ENCODE measurements around the gene ATP13A1.

The ATP13A1 gene

DNA sequence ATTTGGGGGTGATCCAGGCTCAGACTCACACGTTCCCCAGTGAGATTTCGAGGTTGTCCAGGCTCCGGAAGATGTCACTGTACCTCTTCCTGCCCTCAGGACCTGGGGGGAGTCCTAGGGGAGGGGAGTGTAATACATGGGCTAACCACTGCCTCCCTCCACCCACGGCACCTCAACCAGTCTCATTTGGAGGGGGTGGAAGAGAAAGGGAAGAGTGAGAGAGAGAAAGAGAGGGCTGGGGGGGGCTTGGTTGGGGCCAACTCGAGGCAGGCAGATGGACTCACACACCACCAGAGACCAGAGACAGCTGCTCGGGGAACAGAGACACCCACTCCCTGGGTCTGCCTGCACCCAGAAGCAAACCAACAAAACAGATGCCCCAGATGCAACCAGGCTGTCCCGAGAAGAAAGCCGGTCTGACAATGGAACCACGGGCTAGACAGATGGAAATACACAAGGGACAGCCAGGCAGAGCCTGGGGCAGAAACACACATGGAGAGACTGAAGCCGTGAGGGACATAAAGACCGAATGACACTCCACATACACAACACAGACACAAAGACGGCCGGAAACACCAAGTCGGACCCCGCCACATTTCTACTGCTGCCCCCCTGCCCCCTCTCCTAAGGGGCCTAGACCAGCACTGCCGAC is 20.8 kb downstream of the ATP13A1 start:
- peak; percentile 21 for DNase-seq

DNA sequence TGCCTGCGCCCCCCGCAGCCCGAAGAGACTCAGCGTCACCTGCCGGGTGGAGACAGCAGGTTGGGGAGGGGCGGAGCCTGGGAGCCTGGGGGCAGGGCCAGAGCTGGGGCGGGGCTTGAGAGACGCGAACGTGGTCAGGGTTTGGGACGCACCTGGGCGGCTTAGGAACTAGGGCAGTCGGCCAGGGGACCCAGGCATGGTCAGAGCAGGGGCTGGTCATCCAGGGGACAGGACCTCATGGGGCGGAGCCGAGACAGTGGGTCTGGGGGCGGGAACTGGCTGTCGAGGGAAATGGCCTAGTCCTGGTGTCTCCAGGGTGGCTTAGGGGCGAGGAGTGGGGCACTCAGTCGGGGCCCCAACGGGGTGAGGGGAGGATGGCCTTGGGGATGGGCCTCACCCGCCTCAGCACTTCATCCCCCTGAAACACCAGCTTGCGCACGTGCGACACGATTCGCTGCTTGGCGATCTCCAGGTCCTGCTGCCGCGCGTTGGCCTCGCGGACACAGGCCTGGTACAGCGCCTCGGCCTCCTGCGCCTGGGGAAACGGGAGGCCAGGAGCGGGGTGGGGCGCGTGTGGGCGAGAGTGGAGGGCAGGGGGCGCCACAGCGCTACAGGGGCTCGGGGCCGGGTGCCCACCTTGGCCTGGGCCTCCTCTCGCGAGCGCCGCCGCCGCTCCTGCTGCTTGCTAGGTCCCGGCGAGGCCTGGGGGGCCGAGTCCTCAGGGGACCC is 25.8 kb downstream of the ATP13A1 start:
- no peak for DNase-seq

DNA sequence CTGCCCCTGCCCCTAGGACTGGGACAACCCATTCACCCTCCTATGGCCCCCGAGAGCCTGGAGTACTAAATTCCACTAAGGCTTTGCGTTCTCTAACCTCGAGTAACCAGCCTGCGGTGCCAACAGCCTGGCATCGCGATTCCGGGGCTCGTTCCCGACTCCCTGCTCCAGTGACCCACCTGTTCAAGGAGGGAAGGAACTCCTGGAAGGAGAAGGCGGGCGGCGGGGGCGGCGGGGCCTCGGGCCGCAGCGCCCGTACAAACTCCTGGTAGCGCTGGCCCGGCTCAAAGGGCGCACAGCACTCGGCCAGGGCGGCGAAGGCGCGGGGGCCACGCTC is 26.3 kb downstream of the ATP13A1 start:
- DNase-seq = no peak

DNA sequence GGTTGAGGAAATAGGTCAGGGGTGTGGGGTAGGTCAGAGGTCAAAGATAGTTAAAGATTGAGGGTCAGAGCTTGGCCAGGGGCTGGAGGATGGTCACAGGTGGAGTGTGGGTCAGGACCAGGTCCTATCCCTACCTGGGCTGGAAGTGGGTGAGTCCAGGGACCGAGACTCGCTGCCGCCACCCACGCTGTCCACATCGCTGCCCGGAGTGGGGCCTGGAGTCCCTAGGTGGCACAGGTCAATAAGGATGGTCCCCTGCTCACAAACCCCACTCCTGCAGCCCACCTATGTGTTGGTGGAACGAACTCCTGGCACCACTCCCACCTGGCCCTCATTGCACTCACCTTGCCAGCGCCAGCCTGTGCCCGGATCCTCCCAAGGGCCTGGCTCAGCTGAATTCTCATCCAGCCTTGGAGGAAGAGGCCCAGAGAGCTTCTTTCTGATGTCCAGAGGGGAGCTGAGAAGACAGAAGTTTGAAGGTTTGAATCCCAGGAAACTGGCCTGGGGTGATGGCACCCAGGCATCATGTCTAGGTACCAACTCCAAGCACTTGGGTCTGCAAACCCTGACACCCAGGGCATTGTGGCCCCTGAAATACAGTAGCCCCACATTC is 26.8 kb downstream of the ATP13A1 start:
- DNase-seq = no peak

GRCh38 chr19:19635313-19635702 is 28.2 kb downstream of the ATP13A1 start:
- DNase-seq = no peak

DNA sequence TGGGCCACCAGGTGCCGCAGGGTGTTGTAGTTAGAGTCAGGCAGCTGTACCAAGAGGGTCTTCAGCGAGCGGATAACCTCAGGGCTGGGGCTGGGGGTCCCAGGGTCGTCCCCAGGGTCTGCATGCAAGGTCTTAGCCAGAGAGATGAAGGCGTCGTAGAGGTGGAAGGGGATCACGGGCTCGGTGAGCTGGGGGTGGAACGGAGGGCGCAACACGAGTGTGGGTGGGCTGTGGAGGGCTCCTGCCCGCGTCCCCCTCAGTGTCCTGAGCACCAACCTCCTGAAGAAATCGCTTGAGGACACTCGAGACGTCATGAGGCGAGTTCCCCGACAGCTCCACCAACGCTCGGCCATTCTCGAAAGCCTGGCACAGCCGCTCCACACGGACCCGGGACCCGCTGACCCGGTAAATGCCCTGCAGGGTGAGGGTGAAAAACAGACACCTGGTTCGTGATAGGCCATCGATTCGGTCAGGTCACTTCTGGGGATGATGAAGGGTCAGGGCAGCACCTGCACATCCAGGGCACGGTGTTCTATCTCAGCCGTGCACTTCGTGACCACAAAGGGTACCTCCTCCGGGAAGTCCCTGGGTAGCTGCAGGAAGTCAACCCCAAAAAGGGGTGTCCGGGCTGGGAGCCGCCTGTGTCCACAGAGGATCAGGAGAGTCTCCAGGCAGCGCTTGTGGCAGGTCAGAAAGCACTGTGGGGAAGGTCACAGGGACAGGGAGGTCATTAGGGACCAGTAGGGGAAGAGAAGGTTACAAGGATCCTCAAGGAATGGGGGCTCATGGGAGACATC is 28.8 kb downstream of the ATP13A1 start:
- DNase-seq = no peak

DNA sequence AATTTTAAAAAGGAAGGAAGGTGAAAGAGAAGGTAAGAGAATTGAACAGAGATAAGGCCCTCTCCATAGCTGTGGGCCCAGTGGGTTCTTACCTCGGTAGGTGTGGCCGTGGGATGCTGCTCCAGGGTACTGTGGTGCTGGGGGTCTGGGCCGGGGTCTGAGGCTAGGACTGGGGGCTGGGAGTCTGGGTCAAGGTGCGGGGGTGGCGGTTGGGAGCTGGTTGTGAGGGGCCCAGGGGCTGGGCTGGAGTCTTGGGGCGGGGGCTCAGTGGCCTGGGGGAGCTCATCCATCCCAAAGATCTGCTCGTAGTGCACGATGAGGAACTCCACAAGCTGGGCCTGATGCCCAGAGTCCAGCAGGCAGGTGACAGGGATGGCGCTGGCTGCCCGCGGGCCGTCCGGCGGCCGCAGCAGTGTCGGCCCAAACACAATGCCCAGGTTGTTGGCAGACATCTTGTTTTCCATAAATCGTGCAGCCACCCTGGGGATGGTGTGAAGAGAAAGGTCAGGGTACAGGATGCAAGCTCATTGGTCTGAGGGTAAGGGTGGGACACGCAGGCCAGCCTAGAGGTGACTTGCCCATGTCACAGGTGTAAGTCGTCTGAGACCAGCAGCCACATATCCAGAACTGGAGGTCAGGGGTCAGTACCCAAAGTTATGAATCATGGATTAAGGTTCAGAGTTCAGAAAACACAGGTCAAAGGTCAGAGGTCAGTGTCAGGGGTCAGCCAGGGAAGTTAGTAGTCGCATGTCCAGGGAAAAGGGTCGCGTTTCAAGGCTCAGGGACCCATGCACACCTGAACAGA is 29.6 kb downstream of the ATP13A1 start:
- no peak for DNase-seq

GRCh38 chr19:19632661-19633060 is 30.8 kb downstream of the ATP13A1 start:
- DNase-seq = no peak

GRCh38 chr19:19631346-19631745 is 32.1 kb downstream of the ATP13A1 start:
- DNase-seq = no peak

DNA sequence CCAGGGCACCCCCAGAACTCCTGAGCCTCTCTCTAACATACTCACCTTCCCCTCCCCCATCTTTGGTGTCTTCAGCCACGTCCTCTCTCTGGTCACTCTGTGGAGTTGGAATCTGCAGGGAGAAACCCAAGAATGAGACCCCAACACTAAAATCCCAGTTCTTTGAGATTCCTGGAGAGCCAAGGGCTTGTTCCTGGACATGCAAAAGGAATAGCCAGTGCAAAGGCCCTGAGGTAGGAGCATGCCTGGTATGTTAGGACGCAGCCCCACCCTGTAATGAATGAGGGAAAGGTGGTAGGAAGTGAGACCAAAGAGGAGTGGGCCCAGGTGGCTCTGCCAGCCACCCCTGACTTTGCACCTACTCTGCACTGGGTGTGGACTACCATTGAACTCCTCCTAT is 33.0 kb downstream of the ATP13A1 start:
- no peak for DNase-seq

- DNase-seq = no peak
These were observed 33.4 kb downstream of the ATP13A1 start for GRCh38 chr19:19630062-19630414.

DNA sequence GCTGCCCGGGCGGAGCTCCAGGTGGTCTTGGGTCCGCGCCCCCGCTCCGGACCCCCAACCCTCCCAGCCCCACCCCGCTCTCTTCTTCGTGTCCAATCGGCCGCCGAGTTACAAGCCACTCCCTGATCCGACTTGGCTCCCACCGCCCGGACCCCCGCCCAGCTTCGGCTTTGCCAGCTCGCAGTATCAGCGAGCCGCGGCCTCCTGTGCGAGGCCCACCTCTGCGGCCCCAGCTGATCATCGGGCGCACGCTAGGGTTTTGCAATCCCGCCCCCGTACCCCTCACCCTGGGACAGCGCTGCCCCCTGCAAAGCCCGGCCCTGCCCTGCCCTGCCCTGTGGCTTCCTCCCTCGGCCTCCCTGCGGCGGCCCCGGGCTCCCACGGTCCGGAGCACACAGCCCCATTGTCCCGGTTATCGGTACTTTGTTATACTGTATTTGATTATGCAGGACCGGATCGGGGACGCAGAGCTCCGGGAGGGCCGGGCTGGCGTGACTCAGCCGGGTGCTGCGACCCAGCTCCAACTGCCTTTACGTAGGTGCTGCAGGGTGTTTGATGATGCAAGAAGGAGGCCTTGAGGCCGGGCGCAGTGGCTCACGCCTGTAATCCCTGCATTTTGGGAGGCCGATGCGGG is 34.9 kb downstream of the ATP13A1 start:
- peak; percentile 15 to 23 for DNase-seq

DNA sequence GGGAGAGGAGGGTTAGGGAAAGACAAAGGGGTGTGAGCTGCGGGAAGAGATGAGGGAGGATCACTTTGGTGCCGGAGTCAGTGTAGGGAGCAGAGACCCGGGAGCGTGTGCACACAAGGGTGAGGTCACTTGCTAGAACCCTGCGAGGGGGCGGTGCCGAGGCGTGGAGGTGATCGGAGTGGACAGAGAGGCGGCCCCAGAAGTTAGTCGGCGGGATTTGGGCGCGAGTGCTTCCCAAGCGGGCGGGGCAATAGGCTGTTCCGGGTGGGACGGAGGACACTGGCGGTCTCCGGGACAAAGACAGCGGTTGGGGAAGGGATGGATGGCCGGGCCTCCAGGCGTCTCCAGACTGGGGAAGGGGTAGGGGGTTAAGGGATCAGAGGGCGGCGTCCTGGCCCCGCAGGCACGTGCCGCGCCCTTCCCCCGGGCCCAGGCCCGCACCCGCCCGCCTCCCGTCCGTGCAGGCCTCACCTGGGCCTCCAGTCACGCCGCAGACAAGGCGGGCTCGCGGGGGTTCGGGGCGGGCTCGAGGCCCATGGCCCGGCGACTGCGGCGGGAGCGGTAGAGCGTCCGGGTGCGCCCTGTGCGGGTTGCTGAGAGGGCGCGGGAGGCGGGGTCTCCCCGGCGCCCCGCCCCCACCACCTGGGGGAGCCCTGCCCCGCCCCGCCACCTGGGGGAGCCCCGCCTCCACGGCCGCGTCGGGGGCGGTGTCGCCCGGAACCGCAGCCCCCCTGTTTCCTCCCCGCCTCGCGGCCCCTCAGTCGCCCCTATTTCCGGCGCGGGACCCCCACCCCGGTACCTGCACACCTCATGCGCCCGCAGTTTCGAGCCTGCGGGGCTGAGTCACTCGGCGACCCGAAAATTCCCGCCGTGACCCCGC is 35.6 kb downstream of the ATP13A1 start, which contains the start of gene LPAR2:
TSS of gene LPAR2 (minus strand) at position 600 of the 880 bp plus-strand sequence. CDS start 945 bp downstream, outside the sequence.
- DNase-seq = peak; percentile 42 to 64

DNA sequence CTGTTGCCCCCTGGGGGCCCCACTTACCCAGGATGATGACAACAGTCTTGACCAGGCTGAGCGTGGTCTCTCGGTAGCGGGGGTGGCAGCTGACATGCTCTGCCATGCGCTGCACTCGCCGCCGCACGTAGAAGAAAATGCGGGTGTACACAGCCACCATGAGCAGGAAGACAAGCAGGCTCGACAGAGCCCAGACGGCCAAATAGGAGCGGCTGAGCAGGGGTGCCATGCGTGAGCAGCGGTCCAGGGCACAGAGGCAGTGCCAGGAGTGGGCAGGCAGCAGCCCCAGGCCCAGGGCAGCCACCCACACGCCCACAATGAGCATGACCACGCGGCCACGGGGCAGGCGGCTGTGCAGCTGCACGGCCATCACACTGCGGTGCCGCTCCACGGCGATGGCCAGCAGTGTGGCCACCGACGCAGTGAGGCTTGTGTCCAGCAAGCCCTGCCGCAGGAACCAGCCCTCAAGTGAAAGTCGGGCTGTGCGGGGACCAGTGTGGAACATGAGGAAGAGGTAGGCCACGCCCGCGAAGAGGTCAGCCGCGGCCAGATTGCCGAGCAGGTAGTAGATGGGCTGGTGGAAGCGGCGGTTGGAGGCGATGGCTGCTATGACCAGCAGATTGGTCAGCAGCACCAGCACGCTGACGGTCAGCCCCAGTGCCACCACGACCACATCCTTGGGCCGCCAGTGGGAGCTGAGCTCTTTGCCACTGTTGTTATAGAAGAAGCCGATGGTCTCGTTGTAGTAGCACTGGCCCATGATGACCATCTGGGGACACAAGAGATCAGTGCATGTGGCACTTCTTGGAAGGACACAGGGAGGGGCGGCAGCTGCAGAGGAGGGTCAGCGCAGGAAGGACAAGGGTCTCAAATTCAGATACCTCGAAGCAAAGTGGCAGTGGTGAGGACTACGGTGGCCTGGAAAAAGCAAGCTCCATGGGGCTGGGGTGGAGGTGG is 36.7 kb downstream of the ATP13A1 start:
- DNase-seq = no peak

DNA sequence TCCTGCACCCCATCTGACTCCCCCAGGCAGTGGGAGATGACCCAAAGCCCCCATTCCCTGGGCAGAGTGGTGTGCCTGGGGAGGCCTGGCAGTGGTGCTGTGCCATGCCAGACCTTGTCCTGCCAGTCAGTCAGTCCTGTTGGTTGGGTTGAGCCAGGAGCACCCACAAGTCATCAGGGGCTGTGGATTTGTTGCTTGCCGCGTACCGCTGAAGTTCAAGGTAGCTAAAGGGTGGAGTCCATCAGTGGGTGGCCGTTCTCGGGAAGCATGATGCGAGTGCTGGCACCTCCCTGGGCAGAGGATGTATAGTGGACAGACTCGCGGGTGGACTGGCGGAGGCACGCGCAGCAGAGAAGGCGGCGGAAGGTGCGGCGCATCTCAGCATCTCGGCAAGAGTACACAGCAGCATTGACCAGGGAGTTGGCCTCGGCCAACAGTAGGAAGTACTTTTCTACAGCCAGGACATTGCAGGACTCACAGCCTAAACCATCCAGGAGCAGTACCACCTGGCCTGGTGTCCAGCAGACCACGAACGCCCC is 39.4 kb downstream of the ATP13A1 start:
- no peak for DNase-seq

- DNase-seq = no peak
These were observed 40.1 kb downstream of the ATP13A1 start for GRCh38 chr19:19623383-19623782.

- DNase-seq = no peak
These were observed 43.6 kb downstream of the ATP13A1 start for GRCh38 chr19:19619849-19620210.

- DNase-seq = no peak
These were observed 44.2 kb downstream of the ATP13A1 start for GRCh38 chr19:19619181-19619848.

Measured in stimulated activated CD4-positive, alpha-beta T cell treated with anti-CD3 and anti-CD28 coated beads, Interleukin-2, amount 100 ng/mL, for 48 hours (primary cell).